HepG2 (cell line): ENCODE measurements around the gene SEC14L1. TPM values are rescaled to one million over a fixed set of nuclear protein-coding genes. Genes with fewer than 3 reads are reported as not detected.
A peak's percentile ranks its signal among the peaks of the same experiment; 100 is the strongest.

ENCODE experiments used
- ARID4A ChIP-seq: sonication (generic); formaldehyde crosslinking; IDR thresholded peaks from 2 replicates; pipeline ENCODE4 v1.5.0; 2020; ENCODE audit warnings: mild to moderate bottlenecking, missing genetic modification reagents, borderline replicate concordance
- ATF3 ChIP-seq: sonication (generic); formaldehyde crosslinking; IDR thresholded peaks from 2 replicates; pipeline ENCODE4 v1.4.0; 2020; ENCODE audit warnings: missing genetic modification reagents
- HOXA3 ChIP-seq: sonication (generic); formaldehyde crosslinking; IDR thresholded peaks from 2 replicates; pipeline ENCODE4 v1.5.0; 2020; ENCODE audit warnings: missing genetic modification reagents
- JUND ChIP-seq: sonication (generic); formaldehyde crosslinking; IDR thresholded peaks from 2 replicates; pipeline ENCODE4 v1.8.0; 2022; ENCODE audit warnings: mild to moderate bottlenecking, missing genetic modification reagents
- MEIS2 ChIP-seq: sonication (generic); formaldehyde crosslinking; IDR thresholded peaks from 2 replicates; pipeline ENCODE4 v1.9.0; 2021; ENCODE audit warnings: mild to moderate bottlenecking, missing genetic modification reagents
- PAXIP1 ChIP-seq: sonication (generic); formaldehyde crosslinking; conservative IDR thresholded peaks from 2 replicates; pipeline ENCODE4 v1.4.0; 2020; ENCODE audit warnings: mild to moderate bottlenecking, missing genetic modification reagents, moderate library complexity
- SOX5 ChIP-seq: IDR thresholded peaks from 2 replicates; pipeline ENCODE4 v1.6.1; 2016; ENCODE audit warnings: borderline replicate concordance
- TFE3 ChIP-seq: IDR thresholded peaks from 2 replicates; pipeline ENCODE4 v1.6.1; 2016
- ZNF24 ChIP-seq: fragments of 450-650 bp; IDR thresholded peaks from 2 replicates; pipeline ENCODE4 v1.6.1; 2017; ENCODE audit warnings: antibody characterized with exemption, mild to moderate bottlenecking
- ZNF331 ChIP-seq: sonication (generic); formaldehyde crosslinking; IDR thresholded peaks from 2 replicates; pipeline ENCODE4 v1.4.0; 2020; ENCODE audit warnings: missing genetic modification reagents
- ZNF44 ChIP-seq: sonication (generic); formaldehyde crosslinking; IDR thresholded peaks from 2 replicates; pipeline ENCODE4 v1.5.1; 2020; ENCODE audit warnings: mild to moderate bottlenecking, missing genetic modification reagents
- ZNF652 ChIP-seq: IDR thresholded peaks from 2 replicates; pipeline ENCODE4 v1.6.1; 2016; ENCODE audit warnings: low read depth, borderline replicate concordance
- polyA plus RNA-seq, 8 experiments: library from polyadenylated mRNA; depleted of rRNA in 3 of 8; stranded (reverse) in 7 of 8; unstranded in 1 of 8; fragments of >200 nt; fragmentation: Illumina TruSeq in 4 of 8; extraction: Trizol in 4 of 8; gene quantifications; 2 replicates each; pipeline versions ENCODE4 v1.2.1 to v1.2.3, GENCODE V29; 2011 to 2016; ENCODE audit warnings: low read depth in 4 of 8, missing spikeins in 1 of 8, mixed read lengths in 1 of 8; ENCODE audit not compliant: insufficient read depth in 1 of 8
- total RNA-seq, 5 experiments: library from RNA; depleted of rRNA; stranded (reverse); fragments of >200 nt; fragmentation: Illumina TruSeq; extraction: Trizol; gene quantifications; 2 replicates each; pipeline ENCODE4 v1.2.3, GENCODE V29; 2016; ENCODE audit warnings: low read depth in 1 of 5
- TF ChIP-seq, protein P1 (sequence below): sonication (generic); formaldehyde crosslinking; IDR thresholded peaks from 2 replicates; pipeline ENCODE4 v1.5.1; 2020; ENCODE audit warnings: mild to moderate bottlenecking, missing genetic modification reagents, borderline replicate concordance

SEC14L1 gene
- total and polyA plus RNA-seq, 2 of the 13 experiments (the other 11 are each of a cell fraction or from before 2014, with no cell fraction given), result 26.3 to 43.9 TPM

DNA sequence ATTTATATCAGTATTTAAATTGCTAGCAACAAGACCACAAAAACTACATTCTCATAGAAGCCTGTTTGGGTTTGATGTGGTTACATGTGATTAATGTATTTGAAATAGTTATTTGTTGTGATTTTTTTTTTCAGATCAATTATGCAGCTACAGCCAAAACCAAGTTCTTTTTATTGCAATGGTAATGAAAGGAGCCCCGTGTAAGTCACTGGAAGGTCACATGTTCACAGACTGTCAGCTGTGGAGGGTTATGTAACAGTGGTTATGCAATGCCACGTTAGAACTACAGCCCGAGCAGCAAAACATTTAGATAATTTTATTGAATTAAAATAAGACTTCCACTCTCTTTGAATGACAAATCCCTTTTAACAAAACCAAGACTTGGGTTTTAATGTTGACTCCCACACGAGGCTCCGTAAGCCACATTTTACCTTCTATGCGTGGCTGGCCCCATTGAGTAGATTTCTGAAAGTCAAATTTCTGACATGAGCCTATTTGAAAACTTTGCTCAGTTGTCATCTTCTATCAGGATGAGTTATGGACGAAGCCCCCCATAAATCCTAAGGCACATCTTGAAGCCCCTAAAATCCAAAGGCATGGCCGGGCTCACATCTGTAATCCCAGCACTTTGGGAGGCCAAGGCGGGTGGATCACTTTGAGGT is 41.8 kb upstream of the SEC14L1 start (continued):
- 0 out of 2 replicates have a peak, but pooled peaks have one; percentile 9 for TF ChIP-seq MEIS2 (CRISPR knock-in tag)
- no peak for TF ChIP-seq JUND (CRISPR knock-in tag)
- TF ChIP-seq ZNF24, result 0 out of 2 replicates have a peak, but pooled peaks have one; percentile 36
- TF ChIP-seq ZNF331 (CRISPR knock-in tag), result peak; percentile 69; the same call in 1 of the 2 replicates
- TF ChIP-seq, protein P1, sequence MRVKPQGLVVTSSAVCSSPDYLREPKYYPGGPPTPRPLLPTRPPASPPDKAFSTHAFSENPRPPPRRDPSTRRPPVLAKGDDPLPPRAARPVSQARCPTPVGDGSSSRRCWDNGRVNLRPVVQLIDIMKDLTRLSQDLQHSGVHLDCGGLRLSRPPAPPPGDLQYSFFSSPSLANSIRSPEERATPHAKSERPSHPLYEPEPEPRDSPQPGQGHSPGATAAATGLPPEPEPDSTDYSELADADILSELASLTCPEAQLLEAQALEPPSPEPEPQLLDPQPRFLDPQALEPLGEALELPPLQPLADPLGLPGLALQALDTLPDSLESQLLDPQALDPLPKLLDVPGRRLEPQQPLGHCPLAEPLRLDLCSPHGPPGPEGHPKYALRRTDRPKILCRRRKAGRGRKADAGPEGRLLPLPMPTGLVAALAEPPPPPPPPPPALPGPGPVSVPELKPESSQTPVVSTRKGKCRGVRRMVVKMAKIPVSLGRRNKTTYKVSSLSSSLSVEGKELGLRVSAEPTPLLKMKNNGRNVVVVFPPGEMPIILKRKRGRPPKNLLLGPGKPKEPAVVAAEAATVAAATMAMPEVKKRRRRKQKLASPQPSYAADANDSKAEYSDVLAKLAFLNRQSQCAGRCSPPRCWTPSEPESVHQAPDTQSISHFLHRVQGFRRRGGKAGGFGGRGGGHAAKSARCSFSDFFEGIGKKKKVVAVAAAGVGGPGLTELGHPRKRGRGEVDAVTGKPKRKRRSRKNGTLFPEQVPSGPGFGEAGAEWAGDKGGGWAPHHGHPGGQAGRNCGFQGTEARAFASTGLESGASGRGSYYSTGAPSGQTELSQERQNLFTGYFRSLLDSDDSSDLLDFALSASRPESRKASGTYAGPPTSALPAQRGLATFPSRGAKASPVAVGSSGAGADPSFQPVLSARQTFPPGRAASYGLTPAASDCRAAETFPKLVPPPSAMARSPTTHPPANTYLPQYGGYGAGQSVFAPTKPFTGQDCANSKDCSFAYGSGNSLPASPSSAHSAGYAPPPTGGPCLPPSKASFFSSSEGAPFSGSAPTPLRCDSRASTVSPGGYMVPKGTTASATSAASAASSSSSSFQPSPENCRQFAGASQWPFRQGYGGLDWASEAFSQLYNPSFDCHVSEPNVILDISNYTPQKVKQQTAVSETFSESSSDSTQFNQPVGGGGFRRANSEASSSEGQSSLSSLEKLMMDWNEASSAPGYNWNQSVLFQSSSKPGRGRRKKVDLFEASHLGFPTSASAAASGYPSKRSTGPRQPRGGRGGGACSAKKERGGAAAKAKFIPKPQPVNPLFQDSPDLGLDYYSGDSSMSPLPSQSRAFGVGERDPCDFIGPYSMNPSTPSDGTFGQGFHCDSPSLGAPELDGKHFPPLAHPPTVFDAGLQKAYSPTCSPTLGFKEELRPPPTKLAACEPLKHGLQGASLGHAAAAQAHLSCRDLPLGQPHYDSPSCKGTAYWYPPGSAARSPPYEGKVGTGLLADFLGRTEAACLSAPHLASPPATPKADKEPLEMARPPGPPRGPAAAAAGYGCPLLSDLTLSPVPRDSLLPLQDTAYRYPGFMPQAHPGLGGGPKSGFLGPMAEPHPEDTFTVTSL (CRISPR knock-in tag), result 0 out of 2 replicates have a peak, but pooled peaks have one; percentile 40
- peak; percentile 67; the same call in 1 of the 2 replicates for TF ChIP-seq ARID4A
- TF ChIP-seq TFE3 (CRISPR knock-in tag), result peak; percentile 95
- TF ChIP-seq HOXA3 (CRISPR knock-in tag), result 0 out of 2 replicates have a peak, but pooled peaks have one; percentile 26
- peak; percentile 57; the same call in 1 of the 2 replicates for TF ChIP-seq ATF3 (CRISPR knock-in tag)
- 0 out of 2 replicates have a peak, but pooled peaks have one; percentile 27 for TF ChIP-seq PAXIP1 (CRISPR knock-in tag)
- TF ChIP-seq ZNF652 (CRISPR knock-in tag), result peak; percentile 36; the same call in 1 of the 2 replicates
- peak; percentile 55; the same call in 1 of the 2 replicates for TF ChIP-seq ZNF44 (CRISPR knock-in tag)
- peak; percentile 67; the same call in 1 of the 2 replicates for TF ChIP-seq SOX5 (CRISPR knock-in tag)
